ENCODE data around the gene BDKRB2.

Gene BDKRB2

GRCh38 chr14:96158735-96159134, 45.9 kb upstream of the BDKRB2 start:
- TF ChIP-seq EZH2phosphoT487 (IDR thresholded peaks at IDR 0.05; ENCODE audit: borderline replicate concordance), result no peak
- no peak for TF ChIP-seq CTCF (conservative IDR thresholded peaks at IDR 0.05; ENCODE audit: low read length)
- Histone ChIP-seq H3F3A (ENCODE audit: low read depth) (no peaks in the 10 kb centered on the region), H3K4me2 (ENCODE audit: low read depth, low read length, poor library complexity, severe bottlenecking) (no peak overlapping the region), H3K79me2 (ENCODE audit: insufficient read depth, low read length) (no peaks in the 10 kb centered on the region), H3K36me3 (ENCODE audit: insufficient read depth, low read length) (no peaks in the 10 kb centered on the region), H3K9ac (ENCODE audit: low read depth, low read length, poor library complexity, severe bottlenecking) (no peak overlapping the region), H3K27me3 (ENCODE audit: insufficient read depth, low read length, poor library complexity, severe bottlenecking) (no peaks in the 10 kb centered on the region), H3K9me3 (ENCODE audit: insufficient read depth, low read depth, low read length) (no peaks in the 10 kb centered on the region), H3K9me2 (replicated peaks; ENCODE audit: low read depth, low read length) (no peaks in the 10 kb centered on the region; the same call in 1 of the 2 replicates), H4K20me1 (ENCODE audit: insufficient read depth, low read length, poor library complexity, severe bottlenecking) (no peaks in the 10 kb centered on the region), H3K4me3 (ENCODE audit: low read length, poor library complexity, severe bottlenecking) (no peak overlapping the region), H2AFZ (ENCODE audit: low read length) (no peak overlapping the region), H3K4me1 (ENCODE audit: insufficient read depth, low read length, poor library complexity, severe bottlenecking) (no peaks in the 10 kb centered on the region)

GRCh38 chr14:96160076-96160912, 44.3 kb upstream of the BDKRB2 start:
- Histone ChIP-seq H3K79me2 (ENCODE audit: insufficient read depth, low read length) (no peaks in the 10 kb centered on the region), H3K9ac (ENCODE audit: low read depth, low read length, poor library complexity, severe bottlenecking) (no peak overlapping the region), H3K9me2 (replicated peaks; ENCODE audit: low read depth, low read length) (no peaks in the 10 kb centered on the region), H3K4me3 (ENCODE audit: low read length, poor library complexity, severe bottlenecking) (no peak overlapping the region), H3F3A (ENCODE audit: low read depth) (no peaks in the 10 kb centered on the region), H3K27me3 (ENCODE audit: insufficient read depth, low read length, poor library complexity, severe bottlenecking) (no peaks in the 10 kb centered on the region), H4K20me1 (ENCODE audit: insufficient read depth, low read length, poor library complexity, severe bottlenecking) (no peaks in the 10 kb centered on the region), H3K4me1 (ENCODE audit: insufficient read depth, low read length, poor library complexity, severe bottlenecking) (no peaks in the 10 kb centered on the region), H3K36me3 (ENCODE audit: insufficient read depth, low read length) (no peaks in the 10 kb centered on the region), H2AFZ (ENCODE audit: low read length) (no peak overlapping the region), H3K9me3 (ENCODE audit: insufficient read depth, low read depth, low read length) (no peaks in the 10 kb centered on the region), H3K4me2 (ENCODE audit: low read depth, low read length, poor library complexity, severe bottlenecking) (no peak overlapping the region)
- TF ChIP-seq CTCF (conservative IDR thresholded peaks at IDR 0.05; ENCODE audit: low read length) (no peak), EZH2phosphoT487 (IDR thresholded peaks at IDR 0.05; ENCODE audit: borderline replicate concordance) (no peak)

- no peaks in the 10 kb centered on the region for H3K36me3 ChIP-seq (ENCODE audit: insufficient read depth, low read length)
- no peaks in the 10 kb centered on the region for H3K9me2 ChIP-seq (replicated peaks; ENCODE audit: low read depth, low read length)
- no peak overlapping the region for H2AFZ ChIP-seq (ENCODE audit: low read length)
- no peak overlapping the region for H3K4me2 ChIP-seq (ENCODE audit: low read depth, low read length, poor library complexity, severe bottlenecking)
- no peaks in the 10 kb centered on the region for H3K4me1 ChIP-seq (ENCODE audit: insufficient read depth, low read length, poor library complexity, severe bottlenecking)
- no peak overlapping the region for H3K4me3 ChIP-seq (ENCODE audit: low read length, poor library complexity, severe bottlenecking)
- no peaks in the 10 kb centered on the region for H3K79me2 ChIP-seq (ENCODE audit: insufficient read depth, low read length)
- no peaks in the 10 kb centered on the region for H3K9me3 ChIP-seq (ENCODE audit: insufficient read depth, low read depth, low read length)
- H4K20me1 ChIP-seq (ENCODE audit: insufficient read depth, low read length, poor library complexity, severe bottlenecking), result no peaks in the 10 kb centered on the region
- no peaks in the 10 kb centered on the region for H3K27me3 ChIP-seq (ENCODE audit: insufficient read depth, low read length, poor library complexity, severe bottlenecking)
- TF ChIP-seq EZH2phosphoT487 (IDR thresholded peaks at IDR 0.05; ENCODE audit: borderline replicate concordance) (no peak), CTCF (conservative IDR thresholded peaks at IDR 0.05; ENCODE audit: low read length) (no peak)
- no peaks in the 10 kb centered on the region for H3F3A ChIP-seq (ENCODE audit: low read depth)
- no peak overlapping the region for H3K9ac ChIP-seq (ENCODE audit: low read depth, low read length, poor library complexity, severe bottlenecking)
Observed at GRCh38 chr14:96160913-96161310, 43.7 kb upstream of the BDKRB2 start.

Data from Loucy (cell line).